Measurements from ENCODE around the gene SERPINE3.

GRCh38 chr13:51331354-51331861 is 8.1 kb upstream of the SERPINE3 start:
- TF ChIP-seq CTCF (IDR thresholded peaks at IDR 0.05; ENCODE audit: insufficient read depth, low read length): no peak
- no peak for TF ChIP-seq POLR2AphosphoS5 (IDR thresholded peaks at IDR 0.05; ENCODE audit: low read depth)

Measured in HL-60 (cell line).